ENCODE measurements around the gene TNFRSF1A.

GRCh38 chr12:6346235-6346832, 4.5 kb upstream of the TNFRSF1A start:
- TF ChIP-seq HNRNPH1 (optimal IDR thresholded peaks at IDR 0.05; ENCODE audit: low read depth, low read length) = no peak
- TF ChIP-seq CTCF (CRISPR knock-in tag; IDR thresholded peaks at IDR 0.05) = no peak
- no peak for TF ChIP-seq ZNF331 (CRISPR knock-in tag; IDR thresholded peaks at IDR 0.05)
- no peak for TF ChIP-seq NFE2L1 (CRISPR knock-in tag; IDR thresholded peaks at IDR 0.05; ENCODE audit: borderline replicate concordance)
- TF ChIP-seq, protein P1, sequence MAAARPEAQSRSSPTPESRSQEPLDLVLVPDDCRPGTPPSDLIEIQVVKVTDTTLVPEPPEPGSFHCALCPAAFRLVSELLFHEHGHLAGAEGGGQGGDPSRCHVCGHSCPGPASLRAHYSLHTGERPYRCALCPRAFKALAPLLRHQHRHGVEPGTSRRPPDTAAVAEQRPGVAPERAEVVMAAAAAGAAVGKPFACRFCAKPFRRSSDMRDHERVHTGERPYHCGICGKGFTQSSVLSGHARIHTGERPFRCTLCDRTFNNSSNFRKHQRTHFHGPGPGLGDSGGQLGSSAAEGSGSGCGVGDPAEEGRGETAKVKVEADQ (CRISPR knock-in tag; IDR thresholded peaks at IDR 0.05; ENCODE audit: borderline replicate concordance) = no peak
- TF ChIP-seq, protein P2, sequence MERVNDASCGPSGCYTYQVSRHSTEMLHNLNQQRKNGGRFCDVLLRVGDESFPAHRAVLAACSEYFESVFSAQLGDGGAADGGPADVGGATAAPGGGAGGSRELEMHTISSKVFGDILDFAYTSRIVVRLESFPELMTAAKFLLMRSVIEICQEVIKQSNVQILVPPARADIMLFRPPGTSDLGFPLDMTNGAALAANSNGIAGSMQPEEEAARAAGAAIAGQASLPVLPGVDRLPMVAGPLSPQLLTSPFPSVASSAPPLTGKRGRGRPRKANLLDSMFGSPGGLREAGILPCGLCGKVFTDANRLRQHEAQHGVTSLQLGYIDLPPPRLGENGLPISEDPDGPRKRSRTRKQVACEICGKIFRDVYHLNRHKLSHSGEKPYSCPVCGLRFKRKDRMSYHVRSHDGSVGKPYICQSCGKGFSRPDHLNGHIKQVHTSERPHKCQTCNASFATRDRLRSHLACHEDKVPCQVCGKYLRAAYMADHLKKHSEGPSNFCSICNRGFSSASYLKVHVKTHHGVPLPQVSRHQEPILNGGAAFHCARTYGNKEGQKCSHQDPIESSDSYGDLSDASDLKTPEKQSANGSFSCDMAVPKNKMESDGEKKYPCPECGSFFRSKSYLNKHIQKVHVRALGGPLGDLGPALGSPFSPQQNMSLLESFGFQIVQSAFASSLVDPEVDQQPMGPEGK (CRISPR knock-in tag; IDR thresholded peaks at IDR 0.05) = no peak
